Measurements from ENCODE around the gene SFXN3. TPM values are rescaled to one million over a fixed set of nuclear protein-coding genes. Genes with fewer than 3 reads are reported as not detected.

The SFXN3 gene
- total and polyA plus RNA-seq, 2 of the 8 experiments (the other 6 are each of a cell fraction or from before 2014, with no cell fraction given): 2.6 to 2.8 TPM

DNA sequence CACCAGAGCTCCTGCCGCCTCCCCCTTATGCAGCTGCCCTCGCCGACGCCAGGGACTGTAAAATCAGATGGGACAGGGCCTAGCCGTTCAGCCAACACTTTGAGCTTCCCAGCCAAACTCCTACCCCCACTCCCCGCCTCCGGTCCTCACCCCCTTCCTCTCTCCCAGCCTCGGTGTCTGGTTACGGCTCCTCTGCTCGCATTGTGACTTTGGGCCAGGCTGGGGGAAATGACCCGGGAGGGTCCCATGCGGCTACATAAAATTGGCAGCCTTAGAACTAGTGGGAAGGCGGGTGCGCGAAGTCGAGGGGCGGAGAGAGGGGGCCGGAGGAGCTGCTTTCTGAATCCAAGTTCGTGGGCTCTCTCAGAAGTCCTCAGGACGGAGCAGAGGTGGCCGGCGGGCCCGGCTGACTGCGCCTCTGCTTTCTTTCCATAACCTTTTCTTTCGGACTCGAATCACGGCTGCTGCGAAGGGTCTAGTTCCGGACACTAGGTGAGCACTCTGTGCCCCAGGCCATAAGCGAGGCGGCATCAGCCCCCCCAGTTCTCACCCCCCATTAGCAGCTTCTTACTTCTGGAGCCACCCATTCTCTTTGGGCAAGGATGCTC, 30.7 kb downstream of the SFXN3 start, which contains the start of gene KAZALD1:
Gene KAZALD1 (plus strand): TSS at position 366 of the 608 bp plus-strand sequence. CDS start 604 bp downstream, outside the sequence.
- peaks cover 4 to 35% (median 23%) of the 10 kb centered on the region in 4 experiments for H3K4me1 ChIP-seq (replicated peaks in 1 of 4; ENCODE audit: control insufficient read depth in 3 of 4, insufficient read depth in 4 of 4, low read length in 3 of 4)
- WGBS, 2 experiments (ENCODE audit: extremely low coverage in 1 of 2, insufficient coverage in 1 of 2, insufficient read length in 1 of 2, insufficient replicate concordance in 2 of 2, low coverage in 1 of 2, low lambda C conversion rate in 2 of 2, missing lambda C conversion rate in 1 of 2): 2% methylated on average over 28 of the region's 31 CpGs; no CpG with 5 or more reads in 1 of the 2 experiments
- H4K5ac ChIP-seq (ENCODE audit: insufficient read length, low read depth, low read length): peak within 1 kb of the TSS; percentile 100
- peak within 1 kb of the TSS; percentile 85; the same call in 1 of the 2 replicates for H2BK12ac ChIP-seq (ENCODE audit: low read depth, low read length)
- peaks cover 0 to 3% of the 10 kb centered on the region in 2 experiments; a peak in 1 of 4 replicates for H3K79me2 ChIP-seq (ENCODE audit: control insufficient read depth in 1 of 2, insufficient read depth in 2 of 2, low read length in 2 of 2)
- H2AFZ ChIP-seq (ENCODE audit: low read length): peak within 1 kb of the TSS; percentile 85
- peak within 1 kb of the TSS; percentile 67 to 93 for H3K4me2 ChIP-seq (ENCODE audit: insufficient read depth in 1 of 2, low read depth in 2 of 2, low read length in 2 of 2)
- H3K27me3 ChIP-seq (replicated peaks in 1 of 4; ENCODE audit: control insufficient read depth in 3 of 4, extremely low read depth in 1 of 4, insufficient read depth in 3 of 4, low read length in 3 of 4): peaks cover 49 to 57% (median 53%) of the 10 kb centered on the region in 4 experiments
- H3K14ac ChIP-seq (ENCODE audit: insufficient read length): no peak within 1 kb of the TSS
- ChIA-PET POLR2A (ENCODE audit: partially characterized antibody) (interaction anchor here (0.7 to 8.4 kb wide), 7 partner anchors 13 to 166 kb away, joined by 3 to 85 read pairs (median 3); no protein-coding TSS in a partner anchor), CTCF (ENCODE audit: partially characterized antibody) (interaction anchor here (0.6 to 59.5 kb wide), 12 partner anchors 13 to 1349 kb away, joined by 3 to 2176 read pairs (median 6); partner anchors contain the start of genes KAZALD1, PDZD7 and SFXN3)
- FAIRE-seq (no peak), DNase-seq (ENCODE audit: low read depth in 1 of 2, low spot score in 2 of 2) (peak in 1 of 2 experiments; percentile 75)
- peak within 1 kb of the TSS; percentile 89 to 97 (median 94) for H3K4me3 ChIP-seq (ENCODE audit: extremely low read depth in 1 of 4, insufficient read depth in 2 of 4, low read depth in 3 of 4, low read length in 4 of 4)
- H3K23ac ChIP-seq (ENCODE audit: insufficient read length): no peak within 1 kb of the TSS
- H3K9ac ChIP-seq (replicated peaks in 1 of 4; ENCODE audit: extremely low read depth in 1 of 4, low read depth in 3 of 4, low read length in 3 of 4): peak within 1 kb of the TSS; percentile 78 to 97 (median 92); a peak in 6 of 7 replicates
- no peaks in the 10 kb centered on the region for H3K9me3 ChIP-seq (ENCODE audit: insufficient read depth in 2 of 2, low read depth in 1 of 2, low read length in 1 of 2)
- H2BK5ac ChIP-seq (ENCODE audit: low read depth, low read length): peak within 1 kb of the TSS; percentile 99
- H3K4ac ChIP-seq (replicated peaks; ENCODE audit: insufficient read length, low read depth, low read length): no peak within 1 kb of the TSS
- no peaks in the 10 kb centered on the region; a peak in 1 of 8 replicates for H3K36me3 ChIP-seq (ENCODE audit: control insufficient read depth in 2 of 4, insufficient read depth in 4 of 4, low read length in 3 of 4)
- H3K23me2 ChIP-seq (ENCODE audit: low read depth, low read length): peaks cover 20% of the 10 kb centered on the region; the same call in 1 of the 2 replicates
- peaks cover 8 to 25% of the 10 kb centered on the region in 2 experiments for H4K20me1 ChIP-seq (replicated peaks in 1 of 2; ENCODE audit: control insufficient read depth in 1 of 2, insufficient read depth in 2 of 2, low read length in 2 of 2)
- H2AK5ac ChIP-seq (ENCODE audit: low read depth, low read length): no peak within 1 kb of the TSS
- H2BK15ac ChIP-seq (ENCODE audit: low read length): peak within 1 kb of the TSS; percentile 40; the same call in 1 of the 2 replicates
- peak within 1 kb of the TSS; percentile 96 for H4K8ac ChIP-seq (ENCODE audit: extremely low read depth, insufficient read depth, low read length)
- H4K91ac ChIP-seq (replicated peaks; ENCODE audit: insufficient read length, low read length): peak within 1 kb of the TSS; percentile 51
- peak within 1 kb of the TSS; percentile 3 for H3K56ac ChIP-seq (replicated peaks; ENCODE audit: insufficient read length, low read depth, low read length)
- no peak within 1 kb of the TSS for H2BK120ac ChIP-seq (replicated peaks; ENCODE audit: low read depth, low read length)
- peak within 1 kb of the TSS; percentile 76; the same call in 1 of the 2 replicates for H3K27ac ChIP-seq (ENCODE audit: low read depth, low read length)
- no peaks in the 10 kb centered on the region for H3K79me1 ChIP-seq (ENCODE audit: low read depth, low read length)
- H3K18ac ChIP-seq (ENCODE audit: extremely low read depth, low read length): peak within 1 kb of the TSS; percentile 100
- peak within 1 kb of the TSS; percentile 13; the same call in 1 of the 2 replicates for H2BK20ac ChIP-seq (ENCODE audit: low read length)
- TF ChIP-seq RBBP5 (IDR thresholded peaks at IDR 0.05; ENCODE audit: borderline replicate concordance, low read depth, low read length): no peak
- no peak for TF ChIP-seq TEAD4 (IDR thresholded peaks at IDR 0.05; ENCODE audit: low read depth, low read length)
- TF ChIP-seq CREB1 (IDR thresholded peaks at IDR 0.05): no peak
- TF ChIP-seq RFX5 (IDR thresholded peaks at IDR 0.05; ENCODE audit: borderline replicate concordance, low read depth, low read length): no peak
- peak; percentile 29 for TF ChIP-seq KDM4A (IDR thresholded peaks at IDR 0.05; ENCODE audit: low read depth, low read length, severe bottlenecking)
- no peak for TF ChIP-seq EP300 (IDR thresholded peaks at IDR 0.05; ENCODE audit: borderline replicate concordance in 1 of 2, low read depth in 2 of 2, low read length in 2 of 2)
- no peak for TF ChIP-seq BRCA1 (IDR thresholded peaks at IDR 0.05; ENCODE audit: low read depth, low read length)
- no peak for TF ChIP-seq SP2 (IDR thresholded peaks at IDR 0.05; ENCODE audit: low read length)
- TF ChIP-seq CHD1 (IDR thresholded peaks at IDR 0.05; ENCODE audit: low read depth, low read length): no peak
- TF ChIP-seq HDAC6 (IDR thresholded peaks at IDR 0.05; ENCODE audit: low read depth, low read length): no peak
- TF ChIP-seq PHF8 (conservative IDR thresholded peaks at IDR 0.05; ENCODE audit: low read depth, low read length): no peak
- no peak for TF ChIP-seq GTF2F1 (IDR thresholded peaks at IDR 0.05; ENCODE audit: borderline replicate concordance, low read depth, low read length)

All from H1 (cell line).